A673 (cell line): ENCODE measurements around the gene CCL15. TPM values are rescaled to one million over a fixed set of nuclear protein-coding genes. Genes with fewer than 3 reads are reported as not detected.

Source experiments
- BruUV-seq: library from RNA; stranded (reverse); fragments of 400-500 nt; replicated peaks from 2 replicates; lab custom pipeline; 2021; lab: Mats Ljungman, UMichigan
- CTCF ChIA-PET: fragments of 300-600 bp; sonication (Branson Sonifier 250); formaldehyde crosslinking; loops from one replicate; lab custom pipeline; 2022; ENCODE audit warnings: antibody characterized with exemption; lab: Charles Lee
- POLR2A ChIA-PET: fragments of 300-600 bp; sonication (Branson Sonifier 250); formaldehyde crosslinking; loops from one replicate; lab custom pipeline; 2022; ENCODE audit warnings: antibody characterized with exemption; ENCODE audit not compliant: low non-redundant PET; lab: Charles Lee
- DNase-seq: peaks from one replicate; pipeline ENCODE4 v3.0.0-alpha.2; 2015; ENCODE audit warnings: low spot score
- H3K27ac ChIP-seq: fragments of 200-600 bp; sonication (generic); 2 replicates; pipeline ENCODE4 v1.5.1; 2016; ENCODE audit warnings: mixed run types, low read depth, mild to moderate bottlenecking, mixed read lengths, antibody characterized with exemption, low read length; ENCODE audit not compliant: poor library complexity, severe bottlenecking
- H3K27me3 ChIP-seq: fragments of 200-600 bp; sonication (generic); replicated peaks from 2 replicates; pipeline ENCODE4 v1.6.1; 2017; ENCODE audit warnings: mixed run types, low read depth, mild to moderate bottlenecking, mixed read lengths, antibody characterized with exemption, low read length; ENCODE audit not compliant: insufficient read depth, poor library complexity
- H3K36me3 ChIP-seq: fragments of 200-600 bp; sonication (generic); 2 replicates; pipeline ENCODE4 v1.6.1; 2016; ENCODE audit warnings: mixed run types, mild to moderate bottlenecking, mixed read lengths, antibody characterized with exemption, low read length; ENCODE audit not compliant: insufficient read depth, poor library complexity, severe bottlenecking
- H3K4me1 ChIP-seq: fragments of 200-600 bp; sonication (generic); 2 replicates; pipeline ENCODE4 v1.6.1; 2017; ENCODE audit warnings: mixed run types, mild to moderate bottlenecking, mixed read lengths, antibody characterized with exemption, low read length; ENCODE audit not compliant: insufficient read depth, poor library complexity, severe bottlenecking
- H3K4me3 ChIP-seq: fragments of 200-600 bp; sonication (generic); 2 replicates; pipeline ENCODE4 v1.5.1; 2016; ENCODE audit warnings: low read depth, mixed run types, mild to moderate bottlenecking, mixed read lengths, low read length; ENCODE audit not compliant: poor library complexity, severe bottlenecking
- H3K9me3 ChIP-seq: fragments of 200-600 bp; sonication (generic); 2 replicates; pipeline ENCODE4 v1.6.1; 2016; ENCODE audit warnings: mixed run types, low read depth, mild to moderate bottlenecking, mixed read lengths, antibody characterized with exemption, low read length; ENCODE audit not compliant: poor library complexity, severe bottlenecking
- EZH2 ChIP-seq: fragments of 200-600 bp; sonication (generic); IDR thresholded peaks from 2 replicates; pipeline ENCODE4 v1.6.1; 2017; ENCODE audit warnings: borderline replicate concordance, low read depth, mild to moderate bottlenecking, mixed read lengths, antibody characterized with exemption, low read length; ENCODE audit not compliant: poor library complexity, severe bottlenecking
- intact Hi-C: fragments of 100-400 bp; cut with micrococcal nuclease; formaldehyde crosslinking; loops from one replicate; pipeline ENCODE4 v1.10.0; 2022; ENCODE audit not compliant: unreplicated experiment
- total RNA-seq: library from RNA; stranded (reverse); gene quantifications from 2 replicates; pipeline ENCODE4 v1.2.3, GENCODE V29; 2021
- TF ChIP-seq, protein P1 (sequence below): fragments of 300-800, 200-600 bp; sonication (generic); conservative IDR thresholded peaks from 2 replicates; pipeline ENCODE4 v1.5.1; 2017; ENCODE audit warnings: low read depth, mild to moderate bottlenecking, antibody characterized with exemption, low read length, moderate library complexity, mixed read lengths

Gene CCL15
- total RNA-seq, 1 experiment from 2014 or later = not detected

DNA sequence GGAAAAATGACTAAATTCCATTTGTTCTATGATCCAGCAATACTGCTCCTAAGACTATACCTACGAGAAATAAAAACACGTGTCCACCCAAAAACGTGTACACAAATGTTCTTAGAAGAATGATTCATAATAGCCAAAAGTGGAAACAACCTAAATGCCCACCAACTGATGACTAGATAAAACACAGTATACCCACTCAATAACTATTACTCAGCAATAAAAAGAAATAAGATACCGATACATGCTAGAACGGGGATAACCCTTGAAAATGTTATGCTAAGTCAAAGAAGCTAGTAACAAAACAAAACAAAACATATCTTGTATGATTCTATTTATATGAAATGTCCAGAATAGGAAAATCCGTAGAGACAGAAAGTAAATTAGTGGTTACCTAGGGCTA is 37.7 kb downstream of the CCL15 start:
- H3K27ac ChIP-seq = no peak overlapping the region
- no peaks in the 10 kb centered on the region for H3K9me3 ChIP-seq
- no peak overlapping the region for H3K4me3 ChIP-seq
- CTCF ChIA-PET = no interaction called here
- no peaks in the 10 kb centered on the region for H3K4me1 ChIP-seq
- POLR2A ChIA-PET = interaction anchor here (0.6 kb wide), 1 partner anchor 14 kb away, joined by 4 read pairs; no protein-coding TSS in a partner anchor
- H3K27me3 ChIP-seq = no peaks in the 10 kb centered on the region
- BruUV-seq = no TSS peak
- no peak for TF ChIP-seq EZH2
- TF ChIP-seq, protein P1, sequence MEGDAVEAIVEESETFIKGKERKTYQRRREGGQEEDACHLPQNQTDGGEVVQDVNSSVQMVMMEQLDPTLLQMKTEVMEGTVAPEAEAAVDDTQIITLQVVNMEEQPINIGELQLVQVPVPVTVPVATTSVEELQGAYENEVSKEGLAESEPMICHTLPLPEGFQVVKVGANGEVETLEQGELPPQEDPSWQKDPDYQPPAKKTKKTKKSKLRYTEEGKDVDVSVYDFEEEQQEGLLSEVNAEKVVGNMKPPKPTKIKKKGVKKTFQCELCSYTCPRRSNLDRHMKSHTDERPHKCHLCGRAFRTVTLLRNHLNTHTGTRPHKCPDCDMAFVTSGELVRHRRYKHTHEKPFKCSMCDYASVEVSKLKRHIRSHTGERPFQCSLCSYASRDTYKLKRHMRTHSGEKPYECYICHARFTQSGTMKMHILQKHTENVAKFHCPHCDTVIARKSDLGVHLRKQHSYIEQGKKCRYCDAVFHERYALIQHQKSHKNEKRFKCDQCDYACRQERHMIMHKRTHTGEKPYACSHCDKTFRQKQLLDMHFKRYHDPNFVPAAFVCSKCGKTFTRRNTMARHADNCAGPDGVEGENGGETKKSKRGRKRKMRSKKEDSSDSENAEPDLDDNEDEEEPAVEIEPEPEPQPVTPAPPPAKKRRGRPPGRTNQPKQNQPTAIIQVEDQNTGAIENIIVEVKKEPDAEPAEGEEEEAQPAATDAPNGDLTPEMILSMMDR = no peak
- intact Hi-C loops = loop anchor here (10.0 kb wide), 2 partner anchors 111 to 521 kb away; partner anchors contain the start of gene ZNHIT3
- no peak for DNase-seq
- no peaks in the 10 kb centered on the region for H3K36me3 ChIP-seq

DNA sequence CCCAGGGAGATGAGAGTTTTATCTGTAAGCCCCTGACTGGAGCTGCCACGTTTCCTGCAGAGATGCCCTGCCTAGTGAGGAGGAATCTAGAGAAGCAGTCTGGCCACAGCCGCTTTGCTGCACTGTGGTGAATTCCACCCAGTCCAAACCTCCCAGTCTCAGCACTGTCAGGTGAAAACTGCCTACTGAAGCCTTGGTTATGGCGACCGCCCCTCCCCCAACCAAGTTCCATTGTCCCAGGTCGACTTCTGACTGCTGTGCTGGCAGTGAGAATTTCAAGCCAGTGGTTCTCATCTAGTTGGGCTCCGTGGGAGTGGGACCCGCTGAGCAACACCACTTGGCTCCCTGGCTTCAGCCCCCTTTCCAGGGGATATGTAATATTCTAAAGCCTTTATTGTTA is 47.6 kb downstream of the CCL15 start:
- no TSS peak for BruUV-seq
- no peaks in the 10 kb centered on the region for H3K4me1 ChIP-seq
- H3K4me3 ChIP-seq = no peak overlapping the region
- no peaks in the 10 kb centered on the region for H3K9me3 ChIP-seq
- H3K27me3 ChIP-seq = no peaks in the 10 kb centered on the region
- CTCF ChIA-PET = no interaction called here
- H3K27ac ChIP-seq = no peak overlapping the region
- H3K36me3 ChIP-seq = no peaks in the 10 kb centered on the region
- intact Hi-C loops = no loop called here
- POLR2A ChIA-PET = no interaction called here
- DNase-seq = no peak
- TF ChIP-seq EZH2 = no peak
- TF ChIP-seq, protein P1 = no peak

DNA sequence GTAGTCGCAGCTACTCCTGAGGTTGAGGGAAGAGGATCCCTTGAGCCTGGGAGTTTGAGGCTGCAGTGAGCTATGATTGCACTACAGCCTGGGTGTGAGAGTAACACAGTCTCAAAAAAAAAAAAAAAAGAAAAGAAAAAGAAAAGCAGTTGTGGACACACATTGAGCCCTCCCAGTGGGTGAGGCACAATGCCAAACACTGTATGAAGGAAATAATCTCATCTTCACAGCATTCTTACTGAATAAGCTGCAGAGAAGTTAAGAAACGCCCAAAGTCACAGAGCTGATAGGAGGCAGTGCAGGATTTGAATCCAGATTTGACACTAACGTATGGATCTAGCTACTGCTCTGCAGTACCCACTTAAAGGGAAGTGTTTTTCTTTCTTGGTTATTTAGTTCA is 52.0 kb downstream of the CCL15 start:
- intact Hi-C loops = no loop called here

More for the DNA sequence above, 52.0 kb downstream of the CCL15 start:
- DNase-seq = no peak
- ChIA-PET POLR2A (interaction anchor here (0.7 kb wide), 1 partner anchor 15 kb away, joined by 4 read pairs; no protein-coding TSS in a partner anchor), CTCF (no interaction called here)
- Histone ChIP-seq H3K9me3 (no peaks in the 10 kb centered on the region), H3K4me3 (no peak overlapping the region), H3K4me1 (no peaks in the 10 kb centered on the region), H3K27ac (no peak overlapping the region), H3K27me3 (no peaks in the 10 kb centered on the region), H3K36me3 (no peaks in the 10 kb centered on the region)
- BruUV-seq = no TSS peak
- TF ChIP-seq EZH2 = no peak
- TF ChIP-seq, protein P1 = no peak
